ENCODE results near the gene DNMT3B. TPM values are rescaled to one million over a fixed set of nuclear protein-coding genes. Genes with fewer than 3 reads are reported as not detected.
A peak's percentile ranks its signal among the peaks of the same experiment; 100 is the strongest.

DNMT3B gene
- polyA plus RNA-seq, 3 donors = 0.39 to 0.44 TPM; not detected in 1

GRCh38 chr20:32823078-32823477 lies 60.9 kb downstream of the DNMT3B start:
- Histone ChIP-seq H3K9me3 (replicated peaks in 1 of 2; ENCODE audit: control insufficient read depth in 1 of 2, insufficient read depth in 1 of 2, low read length in 2 of 2) (no peaks in the 10 kb centered on the region), H2AFZ (ENCODE audit: insufficient read depth, low read depth, low read length, poor library complexity, severe bottlenecking) (no peak overlapping the region), H4K20me1 (ENCODE audit: insufficient read depth, low read length) (peaks cover 62% of the 10 kb centered on the region), H3K79me2 (ENCODE audit: insufficient read depth, low read length) (peaks cover 88% of the 10 kb centered on the region), H3K4me1 (ENCODE audit: control insufficient read depth in 1 of 2, insufficient read depth in 2 of 2, low read length in 2 of 2) (peaks cover 42% of the 10 kb centered on the region in 2 donors), H3K4me3 (replicated peaks in 1 of 3; ENCODE audit: low read depth in 2 of 3, low read length in 3 of 3) (no peak overlapping the region), H3K27ac (ENCODE audit: low read depth in 1 of 2, low read length in 2 of 2) (peak overlapping the region; percentile 13 to 67), H3K9ac (ENCODE audit: insufficient read depth, low read length, poor library complexity, severe bottlenecking) (no peak overlapping the region), H3K27me3 (ENCODE audit: control insufficient read depth in 2 of 2, insufficient read depth in 2 of 2, low read length in 2 of 2) (no peaks in the 10 kb centered on the region), H3K36me3 (replicated peaks in 1 of 2; ENCODE audit: control insufficient read depth in 1 of 2, insufficient read depth in 2 of 2, low read length in 2 of 2) (peaks cover 16 to 24% of the 10 kb centered on the region in 2 donors), H3K4me2 (replicated peaks; ENCODE audit: extremely low read depth, low read length, poor library complexity, severe bottlenecking) (peak overlapping the region; percentile 7)
- peak; percentile 48 to 76 (median 57) for DNase-seq
- intact Hi-C loops (cut with micrococcal nuclease) = no loop called here
- peaks cover 42% of the 10 kb centered on the region for H3K4me1 Mint-ChIP-seq
- H3K27me3 Mint-ChIP-seq (ENCODE audit: low read depth in 3 of 3) = no peaks in the 10 kb centered on the region
- peak overlapping the region; percentile 38 to 92 (median 85) for H3K27ac Mint-ChIP-seq
- H3K36me3 Mint-ChIP-seq = peaks cover 22 to 26% of the 10 kb centered on the region in 2 donors
- peaks cover 0 to 2% (median 0%) of the 10 kb centered on the region in 7 donors for H3K9me3 Mint-ChIP-seq
- no peak overlapping the region for H3K4me3 Mint-ChIP-seq
- WGBS (ENCODE audit: insufficient coverage) = no CpG with 5 or more reads among the region's 3 CpGs
- TF ChIP-seq, protein P1, sequence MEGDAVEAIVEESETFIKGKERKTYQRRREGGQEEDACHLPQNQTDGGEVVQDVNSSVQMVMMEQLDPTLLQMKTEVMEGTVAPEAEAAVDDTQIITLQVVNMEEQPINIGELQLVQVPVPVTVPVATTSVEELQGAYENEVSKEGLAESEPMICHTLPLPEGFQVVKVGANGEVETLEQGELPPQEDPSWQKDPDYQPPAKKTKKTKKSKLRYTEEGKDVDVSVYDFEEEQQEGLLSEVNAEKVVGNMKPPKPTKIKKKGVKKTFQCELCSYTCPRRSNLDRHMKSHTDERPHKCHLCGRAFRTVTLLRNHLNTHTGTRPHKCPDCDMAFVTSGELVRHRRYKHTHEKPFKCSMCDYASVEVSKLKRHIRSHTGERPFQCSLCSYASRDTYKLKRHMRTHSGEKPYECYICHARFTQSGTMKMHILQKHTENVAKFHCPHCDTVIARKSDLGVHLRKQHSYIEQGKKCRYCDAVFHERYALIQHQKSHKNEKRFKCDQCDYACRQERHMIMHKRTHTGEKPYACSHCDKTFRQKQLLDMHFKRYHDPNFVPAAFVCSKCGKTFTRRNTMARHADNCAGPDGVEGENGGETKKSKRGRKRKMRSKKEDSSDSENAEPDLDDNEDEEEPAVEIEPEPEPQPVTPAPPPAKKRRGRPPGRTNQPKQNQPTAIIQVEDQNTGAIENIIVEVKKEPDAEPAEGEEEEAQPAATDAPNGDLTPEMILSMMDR (IDR thresholded peaks at IDR 0.05) = no peak

DNA sequence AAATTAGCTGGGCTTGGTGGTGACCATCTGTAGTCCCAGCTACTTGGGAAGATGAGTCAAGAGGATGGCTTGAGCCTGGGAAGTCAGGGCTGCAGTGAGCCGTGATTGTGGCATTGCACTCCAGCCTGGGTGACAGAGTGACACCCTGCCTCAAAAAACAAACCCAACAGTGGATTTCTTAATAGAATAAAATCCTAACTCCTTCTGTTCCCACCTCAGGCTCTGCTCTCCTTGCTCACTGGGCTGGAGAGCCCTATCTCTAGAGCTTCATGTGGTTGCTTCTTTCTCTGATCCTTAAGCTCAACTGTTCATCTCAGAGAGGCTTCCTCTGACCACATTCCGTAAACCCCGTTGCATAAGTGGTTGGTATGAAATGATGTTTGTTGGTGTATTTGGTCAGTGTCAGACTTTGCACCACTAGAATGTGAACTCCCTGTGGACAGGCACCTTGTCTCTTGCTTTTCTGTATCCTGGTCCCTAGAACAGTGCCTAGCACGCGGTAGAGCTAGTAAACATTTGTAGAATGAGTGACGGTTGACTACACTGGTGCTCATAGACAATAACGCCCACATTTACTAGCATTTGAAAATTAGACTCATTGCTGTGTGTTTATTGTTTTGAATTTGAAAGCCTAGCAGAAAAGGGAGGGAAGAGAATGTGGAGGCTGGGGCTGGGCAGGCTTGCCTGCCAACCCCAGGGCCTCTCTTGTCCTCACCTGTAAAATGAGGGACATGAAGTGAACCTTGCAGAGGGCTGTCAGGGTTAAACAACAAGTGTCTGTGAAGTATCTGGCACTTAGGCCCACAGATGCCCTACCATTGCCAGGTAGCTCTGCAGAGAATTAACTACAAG lies 61.8 kb downstream of the DNMT3B start:
- Histone ChIP-seq H3K9me3 (replicated peaks in 1 of 2; ENCODE audit: control insufficient read depth in 1 of 2, insufficient read depth in 1 of 2, low read length in 2 of 2) (no peaks in the 10 kb centered on the region), H3K9ac (ENCODE audit: insufficient read depth, low read length, poor library complexity, severe bottlenecking) (no peak overlapping the region), H3K27me3 (ENCODE audit: control insufficient read depth in 2 of 2, insufficient read depth in 2 of 2, low read length in 2 of 2) (no peaks in the 10 kb centered on the region), H3K4me1 (ENCODE audit: control insufficient read depth in 1 of 2, insufficient read depth in 2 of 2, low read length in 2 of 2) (peaks cover 42 to 44% of the 10 kb centered on the region in 2 donors), H3K27ac (ENCODE audit: low read depth in 1 of 2, low read length in 2 of 2) (peak overlapping the region; percentile 2 to 67), H3K4me2 (replicated peaks; ENCODE audit: extremely low read depth, low read length, poor library complexity, severe bottlenecking) (no peak overlapping the region), H4K20me1 (ENCODE audit: insufficient read depth, low read length) (peaks cover 68% of the 10 kb centered on the region), H2AFZ (ENCODE audit: insufficient read depth, low read depth, low read length, poor library complexity, severe bottlenecking) (no peak overlapping the region), H3K4me3 (replicated peaks in 1 of 3; ENCODE audit: low read depth in 2 of 3, low read length in 3 of 3) (no peak overlapping the region), H3K36me3 (replicated peaks in 1 of 2; ENCODE audit: control insufficient read depth in 1 of 2, insufficient read depth in 2 of 2, low read length in 2 of 2) (peaks cover 23 to 33% of the 10 kb centered on the region in 2 donors), H3K79me2 (ENCODE audit: insufficient read depth, low read length) (peaks cover 97% of the 10 kb centered on the region)
- TF ChIP-seq, protein P1 (IDR thresholded peaks at IDR 0.05) = no peak
- peak overlapping the region; percentile 38 to 92 (median 85) for H3K27ac Mint-ChIP-seq
- H3K4me3 Mint-ChIP-seq = peak overlapping the region in 1 of 2 donors; percentile 32
- peaks cover 0 to 2% (median 0%) of the 10 kb centered on the region in 7 donors for H3K9me3 Mint-ChIP-seq
- peaks cover 48% of the 10 kb centered on the region for H3K4me1 Mint-ChIP-seq
- no peaks in the 10 kb centered on the region for H3K27me3 Mint-ChIP-seq (ENCODE audit: low read depth in 3 of 3)
- H3K36me3 Mint-ChIP-seq = peaks cover 29 to 34% of the 10 kb centered on the region in 2 donors
- 78% methylated on average over 7 of the region's 7 CpGs for WGBS (ENCODE audit: insufficient coverage)
- intact Hi-C loops (cut with micrococcal nuclease) = no loop called here
- DNase-seq = peak in 2 of 3 donors; percentile 15 to 20
